Esophagus muscularis mucosa (tissue), 4 donors: ENCODE measurements around the gene EMCN.
"Not testable (repeated sequence)": the region's sequence is repeated elsewhere in the genome, so short reads cannot be mapped to it uniquely, and the experiment has no call there.

Source experiments
- EP300 ChIP-seq: sonication (generic); formaldehyde crosslinking; IDR thresholded peaks from one replicate; pipeline ENCODE4 v1.6.1; 2017; ENCODE audit warnings: antibody characterized with exemption
- POLR2A ChIP-seq: fragments of 450-650 bp; IDR thresholded peaks from one replicate; pipeline ENCODE4 v1.6.1; 2017; ENCODE audit warnings: antibody characterized with exemption, moderate library complexity, mild to moderate bottlenecking, low read depth
- POLR2AphosphoS5 ChIP-seq, 2 donors: sonication (generic); formaldehyde crosslinking; IDR thresholded peaks; one replicate each; pipeline ENCODE4 v1.6.1; 2017; ENCODE audit warnings: antibody characterized with exemption in 2 of 2
- TF ChIP-seq, protein P1 (sequence below), 3 experiments: fragments of 200-600 bp in 2 of 3; fragments of 450-650 bp in 1 of 3; sonication (generic) in 2 of 3; IDR thresholded peaks; one replicate each; pipeline ENCODE4 v1.5.1; 2017 to 2019; ENCODE audit warnings: antibody characterized with exemption in 3 of 3, mild to moderate bottlenecking in 2 of 3, moderate library complexity in 1 of 3

DNA sequence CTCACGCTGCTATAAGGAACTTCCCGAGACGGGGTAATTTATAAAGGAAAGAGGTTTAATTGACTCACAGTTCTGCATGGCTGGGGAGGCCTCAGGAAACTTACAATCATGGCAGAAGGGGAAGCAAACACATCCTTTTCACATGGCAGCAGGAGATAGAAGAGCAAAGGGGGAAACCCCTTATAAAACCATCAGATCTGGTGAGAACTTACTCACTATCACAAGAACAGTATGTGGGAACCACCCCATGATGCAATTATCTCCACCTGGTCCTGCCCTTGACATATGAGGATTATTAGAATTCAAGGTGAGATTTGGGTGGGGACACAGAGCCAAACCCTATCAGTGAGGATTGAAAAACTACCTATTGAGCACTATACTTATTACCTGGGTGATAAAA, 165.5 kb downstream of the EMCN start:
- TF ChIP-seq EP300; POLR2AphosphoS5 (IDR thresholded peaks at IDR 0.05); POLR2A: not testable (repeated sequence)
- TF ChIP-seq, protein P1, sequence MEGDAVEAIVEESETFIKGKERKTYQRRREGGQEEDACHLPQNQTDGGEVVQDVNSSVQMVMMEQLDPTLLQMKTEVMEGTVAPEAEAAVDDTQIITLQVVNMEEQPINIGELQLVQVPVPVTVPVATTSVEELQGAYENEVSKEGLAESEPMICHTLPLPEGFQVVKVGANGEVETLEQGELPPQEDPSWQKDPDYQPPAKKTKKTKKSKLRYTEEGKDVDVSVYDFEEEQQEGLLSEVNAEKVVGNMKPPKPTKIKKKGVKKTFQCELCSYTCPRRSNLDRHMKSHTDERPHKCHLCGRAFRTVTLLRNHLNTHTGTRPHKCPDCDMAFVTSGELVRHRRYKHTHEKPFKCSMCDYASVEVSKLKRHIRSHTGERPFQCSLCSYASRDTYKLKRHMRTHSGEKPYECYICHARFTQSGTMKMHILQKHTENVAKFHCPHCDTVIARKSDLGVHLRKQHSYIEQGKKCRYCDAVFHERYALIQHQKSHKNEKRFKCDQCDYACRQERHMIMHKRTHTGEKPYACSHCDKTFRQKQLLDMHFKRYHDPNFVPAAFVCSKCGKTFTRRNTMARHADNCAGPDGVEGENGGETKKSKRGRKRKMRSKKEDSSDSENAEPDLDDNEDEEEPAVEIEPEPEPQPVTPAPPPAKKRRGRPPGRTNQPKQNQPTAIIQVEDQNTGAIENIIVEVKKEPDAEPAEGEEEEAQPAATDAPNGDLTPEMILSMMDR (IDR thresholded peaks at IDR 0.05), result not testable (repeated sequence)
